Measurements from ENCODE around the gene ZNF287. TPM values are rescaled to one million over a fixed set of nuclear protein-coding genes. Genes with fewer than 3 reads are reported as not detected.

Gene ZNF287
- total RNA-seq, 1 experiment from 2014 or later, result 7.9 TPM

- intact Hi-C loops (cut with micrococcal nuclease; ENCODE audit: unreplicated experiment), result no loop called here
- H3K4me1 Mint-ChIP-seq (ENCODE audit: low read depth, unreplicated experiment), result no peaks in the 10 kb centered on the region
- ChIA-PET CTCF (interaction anchor here (1.6 kb wide), 1 partner anchor 15 kb away, joined by 7 read pairs; no protein-coding TSS in a partner anchor), POLR2A (interaction anchor here (0.9 kb wide), 1 partner anchor 33 kb away, joined by 3 read pairs; no protein-coding TSS in a partner anchor)
- BruUV-seq (replicated peaks), result no TSS peak
- H3K4me1 ChIP-seq, result peaks cover 9% of the 10 kb centered on the region; the same call in 1 of the 2 replicates
- TF ChIP-seq CTCF (IDR thresholded peaks at IDR 0.05; ENCODE audit: insufficient read depth in 1 of 2, low read depth in 1 of 2, low read length in 1 of 2, severe bottlenecking in 1 of 2, unreplicated experiment in 1 of 2), result no peak
- no peaks in the 10 kb centered on the region for H3K27me3 ChIP-seq (replicated peaks; ENCODE audit: control insufficient read depth, insufficient read depth, low read length)
- DNase-seq, result no peak
- peak overlapping the region; percentile 92 for H3K4me3 ChIP-seq (ENCODE audit: low read depth, low read length)
- peak overlapping the region; percentile 84 for H3K4me3 Mint-ChIP-seq (ENCODE audit: unreplicated experiment)
- H3K9me3 ChIP-seq, result no peaks in the 10 kb centered on the region; the same call in 1 of the 2 replicates
- H3K27me3 Mint-ChIP-seq (ENCODE audit: insufficient read depth, unreplicated experiment), result peaks cover 5% of the 10 kb centered on the region
- H3K36me3 Mint-ChIP-seq (ENCODE audit: insufficient read depth, unreplicated experiment), result peaks cover 11% of the 10 kb centered on the region
- H3K27ac Mint-ChIP-seq (ENCODE audit: unreplicated experiment), result peak overlapping the region; percentile 62
- no peaks in the 10 kb centered on the region for H3K36me3 ChIP-seq (ENCODE audit: control insufficient read depth, insufficient read depth, low read length)
- no peaks in the 10 kb centered on the region for H3K9me3 Mint-ChIP-seq (ENCODE audit: unreplicated experiment)
These were observed 331 bp upstream of the ZNF287 start for GRCh38 chr17:16569358-16569712.

GRCh38 chr17:16552637-16553045 lies 16.4 kb downstream of the ZNF287 start:
- H3K27ac Mint-ChIP-seq (ENCODE audit: unreplicated experiment), result no peak overlapping the region
- no peak overlapping the region for H3K4me3 ChIP-seq (ENCODE audit: low read depth, low read length)
- H3K4me1 ChIP-seq, result no peaks in the 10 kb centered on the region
- H3K9me3 ChIP-seq, result peaks cover 42% of the 10 kb centered on the region
- BruUV-seq (replicated peaks), result no TSS peak
- H3K36me3 Mint-ChIP-seq (ENCODE audit: insufficient read depth, unreplicated experiment), result no peaks in the 10 kb centered on the region
- no peaks in the 10 kb centered on the region for H3K36me3 ChIP-seq (ENCODE audit: control insufficient read depth, insufficient read depth, low read length)
- no peaks in the 10 kb centered on the region for H3K27me3 Mint-ChIP-seq (ENCODE audit: insufficient read depth, unreplicated experiment)
- ChIA-PET CTCF (no interaction called here), POLR2A (no interaction called here)
- H3K4me1 Mint-ChIP-seq (ENCODE audit: low read depth, unreplicated experiment), result no peaks in the 10 kb centered on the region
- no peak overlapping the region for H3K4me3 Mint-ChIP-seq (ENCODE audit: unreplicated experiment)
- no peaks in the 10 kb centered on the region for H3K27me3 ChIP-seq (replicated peaks; ENCODE audit: control insufficient read depth, insufficient read depth, low read length)
- intact Hi-C loops (cut with micrococcal nuclease; ENCODE audit: unreplicated experiment), result no loop called here
- TF ChIP-seq CTCF (IDR thresholded peaks at IDR 0.05; ENCODE audit: insufficient read depth in 1 of 2, low read depth in 1 of 2, low read length in 1 of 2, severe bottlenecking in 1 of 2, unreplicated experiment in 1 of 2), result no peak
- DNase-seq, result no peak
- H3K9me3 Mint-ChIP-seq (ENCODE audit: unreplicated experiment), result peaks cover 66% of the 10 kb centered on the region

GRCh38 chr17:16551878-16552636 lies 16.9 kb downstream of the ZNF287 start:
- H3K9me3 ChIP-seq, result peaks cover 42% of the 10 kb centered on the region
- Mint-ChIP-seq H3K9me3 (ENCODE audit: unreplicated experiment) (peaks cover 72% of the 10 kb centered on the region), H3K36me3 (ENCODE audit: insufficient read depth, unreplicated experiment) (no peaks in the 10 kb centered on the region), H3K4me1 (ENCODE audit: low read depth, unreplicated experiment) (no peaks in the 10 kb centered on the region), H3K27me3 (ENCODE audit: insufficient read depth, unreplicated experiment) (no peaks in the 10 kb centered on the region), H3K27ac (ENCODE audit: unreplicated experiment) (no peak overlapping the region), H3K4me3 (ENCODE audit: unreplicated experiment) (no peak overlapping the region)
- ChIA-PET POLR2A (no interaction called here), CTCF (no interaction called here)
- BruUV-seq (replicated peaks), result no TSS peak
- H3K36me3 ChIP-seq (ENCODE audit: control insufficient read depth, insufficient read depth, low read length), result no peaks in the 10 kb centered on the region
- TF ChIP-seq CTCF (IDR thresholded peaks at IDR 0.05; ENCODE audit: insufficient read depth in 1 of 2, low read depth in 1 of 2, low read length in 1 of 2, severe bottlenecking in 1 of 2, unreplicated experiment in 1 of 2), result no peak
- H3K4me3 ChIP-seq (ENCODE audit: low read depth, low read length), result no peak overlapping the region
- H3K27me3 ChIP-seq (replicated peaks; ENCODE audit: control insufficient read depth, insufficient read depth, low read length), result no peaks in the 10 kb centered on the region
- no peaks in the 10 kb centered on the region for H3K4me1 ChIP-seq
- intact Hi-C loops (cut with micrococcal nuclease; ENCODE audit: unreplicated experiment), result no loop called here
- no peak for DNase-seq

Measured in Caco-2 (cell line).